Coronary artery (tissue), 2 donors: ENCODE results near the gene MAGED2.
"Not testable (repeated sequence)": the region's sequence is repeated elsewhere in the genome, so short reads cannot be mapped to it uniquely, and the experiment has no call there.

Experiments
- DNase-seq: peaks from one replicate; pipeline ENCODE4 v3.0.0-alpha.2; 2017; ENCODE audit warnings: low spot score
- H3K27ac ChIP-seq, 2 donors: fragments of 200-600 bp; sonication (generic); one replicate each; pipeline ENCODE4 v1.5.1; 2016 to 2019
- H3K4me3 ChIP-seq: fragments of 200-600 bp; sonication (generic); 2 replicates; pipeline ENCODE4 v1.5.1; 2016; ENCODE audit warnings: mild to moderate bottlenecking, moderate library complexity
- CTCF ChIP-seq: fragments of 200-600 bp; sonication (generic); IDR thresholded peaks from one replicate; pipeline ENCODE4 v1.5.1; 2019; ENCODE audit warnings: antibody characterized with exemption

The MAGED2 gene

DNA sequence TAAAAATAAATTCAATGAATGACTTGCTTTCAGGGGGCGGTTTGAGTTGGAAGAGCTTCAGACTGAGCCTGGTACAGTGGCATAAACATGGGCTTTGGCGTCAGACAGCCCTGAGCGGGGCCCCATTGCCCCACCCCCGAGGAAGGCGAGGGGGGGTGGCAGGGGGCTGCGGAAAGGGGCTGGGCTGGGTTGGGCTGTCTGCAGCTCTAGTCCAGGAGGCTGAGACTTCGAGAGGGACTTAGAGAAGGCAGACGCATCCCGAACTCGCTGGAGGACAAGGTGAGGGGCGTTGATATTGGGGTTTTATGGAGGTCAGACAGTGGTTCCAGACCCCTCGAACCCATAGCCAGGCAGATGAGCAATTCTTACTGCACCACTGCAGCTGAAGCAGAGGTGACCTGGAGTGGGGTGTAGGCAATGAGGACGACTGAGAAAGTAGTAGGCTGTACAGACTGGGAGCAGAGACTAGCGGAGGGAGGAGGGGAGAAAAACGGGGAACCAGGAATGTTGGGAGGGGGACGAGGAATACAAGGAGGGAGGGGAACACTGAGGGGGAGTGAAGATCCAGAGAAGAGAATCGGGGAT, at the start of gene MAGED2:
TSS of gene MAGED2 (plus strand) at position 222 of the 585 bp plus-strand sequence. CDS start 1,587 bp downstream, outside the sequence.
- TF ChIP-seq CTCF, result no peak
- DNase-seq, result no peak
- H3K27ac ChIP-seq, result peak within 1 kb of the TSS; percentile 83 to 91
- peak within 1 kb of the TSS; percentile 75 for H3K4me3 ChIP-seq

DNA sequence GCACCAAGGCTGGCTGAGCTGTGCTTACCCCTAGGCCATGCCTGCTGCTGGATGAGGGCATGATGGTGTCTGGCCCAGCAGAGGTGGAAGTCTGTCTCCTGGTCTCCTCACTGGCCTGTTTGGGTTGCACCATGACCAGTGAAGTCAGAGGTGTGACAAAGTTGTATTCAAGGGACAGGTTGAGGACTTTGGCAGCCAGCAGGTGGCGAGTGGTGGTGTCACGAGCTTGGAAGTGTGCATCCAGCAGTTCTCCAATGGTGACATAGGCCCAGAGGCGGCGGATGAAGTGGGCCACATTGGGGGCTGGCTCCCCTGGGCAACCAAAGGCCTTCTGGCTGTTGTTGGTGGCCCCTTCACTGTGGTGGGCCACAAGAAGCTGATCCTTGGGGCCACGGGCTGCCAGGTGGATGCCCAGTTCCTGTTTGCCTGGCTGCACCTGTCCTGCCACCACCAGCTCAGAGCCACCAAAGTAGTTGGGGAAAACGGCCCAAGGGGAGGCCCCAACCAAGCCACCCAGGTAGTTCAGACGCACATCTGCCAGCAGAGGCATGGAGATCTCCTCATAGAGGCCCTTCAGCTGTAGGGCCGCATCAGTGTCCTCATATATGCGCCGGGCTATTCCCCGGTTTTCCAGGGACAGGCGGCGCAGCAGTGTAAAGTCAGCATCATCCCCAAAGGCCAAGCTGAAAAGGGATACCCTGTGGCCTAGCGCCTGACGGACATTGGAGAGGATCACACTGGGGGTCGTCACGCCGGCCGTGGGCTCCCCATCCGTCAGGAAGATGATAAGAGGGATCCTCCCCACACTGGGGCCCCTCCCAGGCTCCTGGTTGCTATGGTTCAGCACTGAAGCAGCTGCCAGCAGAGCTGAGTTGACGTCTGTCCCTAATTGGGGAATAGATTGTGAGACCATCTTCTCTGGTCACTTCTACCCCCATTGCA, 49.2 kb upstream of the MAGED2 start:
- Histone ChIP-seq H3K4me3 (no peak overlapping the region), H3K27ac (no peak overlapping the region)
- no peak for TF ChIP-seq CTCF
- no peak for DNase-seq

DNA sequence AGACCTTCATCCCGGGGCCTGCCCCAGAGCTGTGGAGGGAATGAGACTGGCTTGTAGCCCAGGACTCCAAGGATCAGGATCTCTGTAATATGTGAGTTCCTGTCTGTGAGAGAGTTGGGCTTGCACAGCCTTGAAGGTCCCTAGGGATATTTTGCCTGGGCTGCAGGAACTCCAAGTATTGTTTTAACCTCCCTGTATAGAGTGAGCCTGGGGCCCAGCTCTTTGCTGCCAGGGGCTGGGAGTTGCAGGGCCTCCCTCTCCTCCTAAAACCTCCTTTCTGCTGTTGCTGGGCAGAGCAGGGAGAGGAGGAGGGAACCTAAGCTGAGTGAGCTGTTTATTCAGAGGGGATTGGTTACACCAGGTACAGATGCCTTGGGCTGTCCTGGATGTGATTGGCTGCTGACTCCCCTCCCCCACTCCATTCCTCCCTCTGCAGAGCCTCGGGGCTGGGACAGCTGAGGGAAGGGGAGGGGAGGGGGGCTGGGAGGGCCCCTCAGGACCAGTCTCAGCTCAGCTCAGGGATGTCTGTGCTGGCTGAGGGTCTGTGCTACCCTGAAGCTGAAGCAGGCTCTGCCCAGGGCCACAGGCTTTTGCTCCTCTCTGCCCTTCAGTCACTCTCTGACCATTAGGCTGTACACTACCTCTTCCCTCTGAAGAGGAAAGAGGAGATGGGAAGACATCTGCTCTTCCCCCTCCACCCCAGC, 33.0 kb upstream of the MAGED2 start:
- not testable (repeated sequence) for H3K4me3 ChIP-seq, DNase-seq
- H3K27ac ChIP-seq, result peak overlapping the region in 1 of 2 donors; percentile 41

- H3K27ac ChIP-seq, result no peak overlapping the region
- TF ChIP-seq CTCF, result no peak
- no peak overlapping the region for H3K4me3 ChIP-seq
- DNase-seq, result no peak
Observed at GRCh38 chrX:54776061-54776460, 31.5 kb upstream of the MAGED2 start.

- DNase-seq, result no peak
- Histone ChIP-seq H3K4me3 (no peak overlapping the region), H3K27ac (no peak overlapping the region)
- TF ChIP-seq CTCF, result no peak
Observed at GRCh38 chrX:54776987-54777672, 30.4 kb upstream of the MAGED2 start.

DNA sequence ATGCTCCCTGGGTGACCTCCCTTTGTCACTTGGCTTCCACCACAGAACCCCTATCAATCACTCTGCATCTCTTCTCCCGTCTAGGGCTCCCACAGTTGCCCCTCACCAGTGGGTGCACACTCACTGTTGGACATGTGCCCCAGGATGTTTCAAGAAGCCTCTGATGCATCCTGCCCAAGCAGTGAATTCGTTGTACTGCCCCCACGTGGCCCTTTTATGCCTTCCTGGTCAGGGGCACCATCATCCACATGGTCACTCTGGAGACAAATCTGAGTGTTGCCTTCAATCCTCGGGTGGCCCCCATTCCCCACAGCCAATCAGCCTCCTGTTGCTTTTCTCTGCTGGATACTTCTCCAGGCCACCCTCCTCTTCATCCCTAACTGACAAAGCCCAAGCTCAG, 21.6 kb upstream of the MAGED2 start:
- TF ChIP-seq CTCF, result no peak
- H3K4me3 ChIP-seq, result no peak overlapping the region
- no peak for DNase-seq
- no peak overlapping the region for H3K27ac ChIP-seq

- Histone ChIP-seq H3K4me3 (no peak overlapping the region), H3K27ac (no peak overlapping the region)
- no peak for DNase-seq
- TF ChIP-seq CTCF, result no peak
Observed at GRCh38 chrX:54786967-54787366, 20.6 kb upstream of the MAGED2 start.
